ENCODE results near the gene VAPB.
"Not testable (repeated sequence)": the region's sequence is repeated elsewhere in the genome, so short reads cannot be mapped to it uniquely, and the experiment has no call there.

Gene VAPB

DNA sequence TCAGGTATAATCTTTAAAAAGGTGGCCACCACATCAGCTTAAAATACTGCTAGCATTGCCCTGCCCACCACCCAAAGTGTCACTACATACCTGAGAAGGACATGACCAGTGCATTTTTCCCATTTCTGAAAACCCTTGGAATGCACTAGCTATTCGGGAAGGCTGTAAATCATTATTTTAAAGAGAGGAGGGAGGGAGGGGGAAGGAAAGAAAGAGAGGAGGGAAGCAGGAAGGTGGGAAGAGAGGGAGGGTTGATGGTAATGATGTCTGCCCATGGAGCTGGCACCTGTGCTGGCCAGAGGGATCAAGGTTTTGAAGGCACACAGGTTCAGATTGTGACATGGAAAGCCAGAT is 32.4 kb downstream of the VAPB start:
- ChIA-PET CTCF (no interaction called here), POLR2A (interaction anchor here (1.4 kb wide), 1 partner anchor 32 kb away, joined by 4 read pairs; the partner anchor contains the start of gene VAPB)
- H3K27ac ChIP-seq (ENCODE audit: extremely low read depth, low read depth, low read length) = no peak overlapping the region
- H3K36me3 ChIP-seq (ENCODE audit: control insufficient read depth in 2 of 2, insufficient read depth in 1 of 2, low read length in 2 of 2) = peaks cover 0 to 34% of the 10 kb centered on the region in 2 experiments; a peak in 2 of 3 replicates
- H3K4me3 ChIP-seq (ENCODE audit: low read depth, low read length) = no peak overlapping the region
- H3K4me1 ChIP-seq (ENCODE audit: control insufficient read depth, insufficient read depth, low read length) = peaks cover 24% of the 10 kb centered on the region
- no peaks in the 10 kb centered on the region for H3K9me3 ChIP-seq (ENCODE audit: control insufficient read depth, insufficient read depth, low read depth, low read length)
- no peak for TF ChIP-seq BCL11B (tag by site-specific recombination; IDR thresholded peaks at IDR 0.05; ENCODE audit: low read depth)
- TF ChIP-seq ZNF132 (tag by site-specific recombination; IDR thresholded peaks at IDR 0.05; ENCODE audit: borderline replicate concordance) = no peak
- TF ChIP-seq, protein P1, sequence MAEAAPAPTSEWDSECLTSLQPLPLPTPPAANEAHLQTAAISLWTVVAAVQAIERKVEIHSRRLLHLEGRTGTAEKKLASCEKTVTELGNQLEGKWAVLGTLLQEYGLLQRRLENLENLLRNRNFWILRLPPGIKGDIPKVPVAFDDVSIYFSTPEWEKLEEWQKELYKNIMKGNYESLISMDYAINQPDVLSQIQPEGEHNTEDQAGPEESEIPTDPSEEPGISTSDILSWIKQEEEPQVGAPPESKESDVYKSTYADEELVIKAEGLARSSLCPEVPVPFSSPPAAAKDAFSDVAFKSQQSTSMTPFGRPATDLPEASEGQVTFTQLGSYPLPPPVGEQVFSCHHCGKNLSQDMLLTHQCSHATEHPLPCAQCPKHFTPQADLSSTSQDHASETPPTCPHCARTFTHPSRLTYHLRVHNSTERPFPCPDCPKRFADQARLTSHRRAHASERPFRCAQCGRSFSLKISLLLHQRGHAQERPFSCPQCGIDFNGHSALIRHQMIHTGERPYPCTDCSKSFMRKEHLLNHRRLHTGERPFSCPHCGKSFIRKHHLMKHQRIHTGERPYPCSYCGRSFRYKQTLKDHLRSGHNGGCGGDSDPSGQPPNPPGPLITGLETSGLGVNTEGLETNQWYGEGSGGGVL (tag by site-specific recombination; IDR thresholded peaks at IDR 0.05) = peak; percentile 75

DNA sequence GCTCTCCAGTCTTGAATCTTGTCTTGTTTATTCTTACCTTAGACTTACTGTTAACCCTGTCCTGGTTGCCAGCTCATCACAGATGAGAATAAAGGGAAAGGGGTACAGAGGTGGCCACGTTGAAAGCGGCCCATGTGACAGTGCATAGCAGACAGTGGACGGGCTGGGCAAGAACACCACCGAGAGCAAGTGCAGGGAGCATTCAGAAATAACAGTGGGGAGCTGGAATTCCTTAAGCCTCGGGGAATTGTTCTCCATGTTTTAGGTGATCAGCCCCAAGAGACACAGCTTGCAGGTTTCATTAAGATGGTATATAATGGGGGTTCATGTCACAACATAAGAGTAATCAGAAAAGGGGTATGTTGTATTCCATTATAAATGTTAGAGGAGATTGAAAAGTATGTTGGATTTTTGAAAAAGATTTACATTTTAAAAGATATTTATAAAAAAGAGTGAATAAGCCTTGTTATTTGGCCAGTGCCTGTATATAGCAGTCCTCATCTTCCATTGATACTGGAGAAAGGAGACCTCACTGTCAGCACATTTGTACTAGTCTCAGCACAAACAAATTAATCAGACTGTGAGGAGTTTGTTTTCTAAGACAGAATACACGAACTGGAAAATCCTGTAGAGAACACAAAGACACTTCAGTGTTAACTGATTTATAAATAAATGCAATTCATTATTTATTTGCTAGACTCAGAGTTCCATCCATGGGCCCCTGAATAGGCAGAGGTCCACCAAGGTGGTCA is 35.4 kb downstream of the VAPB start:
- no peaks in the 10 kb centered on the region for H3K9me3 ChIP-seq (ENCODE audit: control insufficient read depth, insufficient read depth, low read depth, low read length)
- no peak overlapping the region for H3K27ac ChIP-seq (ENCODE audit: extremely low read depth, low read depth, low read length)
- H3K4me3 ChIP-seq (ENCODE audit: low read depth, low read length) = no peak overlapping the region
- H3K4me1 ChIP-seq (ENCODE audit: control insufficient read depth, insufficient read depth, low read length) = peaks cover 24% of the 10 kb centered on the region
- POLR2A ChIA-PET = no interaction called here
- TF ChIP-seq ZBTB48 (tag by site-specific recombination; IDR thresholded peaks at IDR 0.05) (no peak), ZNF138 (tag by site-specific recombination; IDR thresholded peaks at IDR 0.05; ENCODE audit: borderline replicate concordance) (no peak), ZNF311 (tag by site-specific recombination; IDR thresholded peaks at IDR 0.05; ENCODE audit: borderline replicate concordance) (no peak), ZNF658 (tag by site-specific recombination; IDR thresholded peaks at IDR 0.05) (no peak)
- H3K36me3 ChIP-seq (ENCODE audit: control insufficient read depth in 2 of 2, insufficient read depth in 1 of 2, low read length in 2 of 2) = peaks cover 0 to 39% of the 10 kb centered on the region in 2 experiments; a peak in 2 of 3 replicates
- CTCF ChIA-PET = interaction anchor here (0.6 to 0.9 kb wide), 2 partner anchors 187 to 189 kb away, joined by 3 read pairs; no protein-coding TSS in a partner anchor

DNA sequence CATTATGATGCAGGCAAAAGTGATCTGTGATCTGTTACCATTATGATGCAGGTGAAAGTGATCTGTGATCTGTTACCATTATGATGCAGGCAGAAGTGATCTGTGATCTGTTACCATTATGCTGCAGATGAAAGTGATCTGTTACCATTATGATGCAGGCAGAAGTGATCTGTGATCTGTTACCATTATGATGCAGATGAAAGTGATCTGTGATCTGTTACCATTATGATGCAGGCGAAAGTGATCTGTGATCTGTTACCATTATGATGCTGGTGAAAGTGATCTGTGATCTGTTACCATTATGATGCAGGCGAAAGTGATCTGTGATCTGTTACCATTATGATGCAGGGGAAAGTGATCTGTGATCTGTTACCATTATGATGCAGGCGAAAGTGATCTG is 38.5 kb downstream of the VAPB start:
- H3K27ac ChIP-seq (ENCODE audit: extremely low read depth, low read depth, low read length); POLR2A ChIA-PET; H3K4me3 ChIP-seq (ENCODE audit: low read depth, low read length); CTCF ChIA-PET; H3K9me3 ChIP-seq (ENCODE audit: control insufficient read depth, insufficient read depth, low read depth, low read length): not testable (repeated sequence)
- peaks cover 0 to 43% of the 10 kb centered on the region in 2 experiments; a peak in 2 of 3 replicates for H3K36me3 ChIP-seq (ENCODE audit: control insufficient read depth in 2 of 2, insufficient read depth in 1 of 2, low read length in 2 of 2)
- peaks cover 13% of the 10 kb centered on the region for H3K4me1 ChIP-seq (ENCODE audit: control insufficient read depth, insufficient read depth, low read length)
- TF ChIP-seq PRDM1 (tag by site-specific recombination; IDR thresholded peaks at IDR 0.05) = peak; percentile 74

DNA sequence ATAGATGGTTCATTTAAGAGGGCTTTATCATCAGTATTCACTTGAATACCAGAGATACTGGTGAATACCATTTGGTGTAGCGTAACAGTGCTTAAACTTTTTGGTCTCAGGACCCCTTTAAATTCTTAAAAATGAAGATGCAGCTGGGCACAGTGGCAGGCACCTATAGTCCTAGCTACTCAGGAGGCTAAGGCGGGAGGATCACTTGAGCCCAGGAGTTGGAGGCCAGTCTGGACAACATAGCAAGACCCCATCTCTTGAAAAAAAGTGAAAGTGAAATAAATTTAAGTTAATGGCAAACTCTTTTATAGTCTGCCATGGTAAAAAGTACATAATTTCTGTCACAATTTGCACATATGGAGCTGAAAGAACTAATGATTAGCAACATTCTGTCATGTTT is 39.3 kb downstream of the VAPB start:
- ChIA-PET CTCF (no interaction called here), POLR2A (no interaction called here)
- Histone ChIP-seq H3K4me3 (ENCODE audit: low read depth, low read length) (no peak overlapping the region), H3K4me1 (ENCODE audit: control insufficient read depth, insufficient read depth, low read length) (peaks cover 8% of the 10 kb centered on the region), H3K36me3 (ENCODE audit: control insufficient read depth in 2 of 2, insufficient read depth in 1 of 2, low read length in 2 of 2) (peaks cover 0 to 48% of the 10 kb centered on the region in 2 experiments; a peak in 2 of 3 replicates), H3K27ac (ENCODE audit: extremely low read depth, low read depth, low read length) (no peak overlapping the region), H3K9me3 (ENCODE audit: control insufficient read depth, insufficient read depth, low read depth, low read length) (no peaks in the 10 kb centered on the region)
- TF ChIP-seq SP7 (tag by site-specific recombination; IDR thresholded peaks at IDR 0.05) = no peak
- TF ChIP-seq, protein P2, sequence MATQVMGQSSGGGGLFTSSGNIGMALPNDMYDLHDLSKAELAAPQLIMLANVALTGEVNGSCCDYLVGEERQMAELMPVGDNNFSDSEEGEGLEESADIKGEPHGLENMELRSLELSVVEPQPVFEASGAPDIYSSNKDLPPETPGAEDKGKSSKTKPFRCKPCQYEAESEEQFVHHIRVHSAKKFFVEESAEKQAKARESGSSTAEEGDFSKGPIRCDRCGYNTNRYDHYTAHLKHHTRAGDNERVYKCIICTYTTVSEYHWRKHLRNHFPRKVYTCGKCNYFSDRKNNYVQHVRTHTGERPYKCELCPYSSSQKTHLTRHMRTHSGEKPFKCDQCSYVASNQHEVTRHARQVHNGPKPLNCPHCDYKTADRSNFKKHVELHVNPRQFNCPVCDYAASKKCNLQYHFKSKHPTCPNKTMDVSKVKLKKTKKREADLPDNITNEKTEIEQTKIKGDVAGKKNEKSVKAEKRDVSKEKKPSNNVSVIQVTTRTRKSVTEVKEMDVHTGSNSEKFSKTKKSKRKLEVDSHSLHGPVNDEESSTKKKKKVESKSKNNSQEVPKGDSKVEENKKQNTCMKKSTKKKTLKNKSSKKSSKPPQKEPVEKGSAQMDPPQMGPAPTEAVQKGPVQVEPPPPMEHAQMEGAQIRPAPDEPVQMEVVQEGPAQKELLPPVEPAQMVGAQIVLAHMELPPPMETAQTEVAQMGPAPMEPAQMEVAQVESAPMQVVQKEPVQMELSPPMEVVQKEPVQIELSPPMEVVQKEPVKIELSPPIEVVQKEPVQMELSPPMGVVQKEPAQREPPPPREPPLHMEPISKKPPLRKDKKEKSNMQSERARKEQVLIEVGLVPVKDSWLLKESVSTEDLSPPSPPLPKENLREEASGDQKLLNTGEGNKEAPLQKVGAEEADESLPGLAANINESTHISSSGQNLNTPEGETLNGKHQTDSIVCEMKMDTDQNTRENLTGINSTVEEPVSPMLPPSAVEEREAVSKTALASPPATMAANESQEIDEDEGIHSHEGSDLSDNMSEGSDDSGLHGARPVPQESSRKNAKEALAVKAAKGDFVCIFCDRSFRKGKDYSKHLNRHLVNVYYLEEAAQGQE (tag by site-specific recombination; IDR thresholded peaks at IDR 0.05) = no peak
- TF ChIP-seq, protein P3, sequence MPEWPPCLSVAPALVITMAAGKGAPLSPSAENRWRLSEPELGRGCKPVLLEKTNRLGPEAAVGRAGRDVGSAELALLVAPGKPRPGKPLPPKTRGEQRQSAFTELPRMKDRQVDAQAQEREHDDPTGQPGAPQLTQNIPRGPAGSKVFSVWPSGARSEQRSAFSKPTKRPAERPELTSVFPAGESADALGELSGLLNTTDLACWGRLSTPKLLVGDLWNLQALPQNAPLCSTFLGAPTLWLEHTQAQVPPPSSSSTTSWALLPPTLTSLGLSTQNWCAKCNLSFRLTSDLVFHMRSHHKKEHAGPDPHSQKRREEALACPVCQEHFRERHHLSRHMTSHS (tag by site-specific recombination; IDR thresholded peaks at IDR 0.05) = no peak
- no peak for TF ChIP-seq ZFP37 (tag by site-specific recombination; IDR thresholded peaks at IDR 0.05)
- TF ChIP-seq, protein P4, sequence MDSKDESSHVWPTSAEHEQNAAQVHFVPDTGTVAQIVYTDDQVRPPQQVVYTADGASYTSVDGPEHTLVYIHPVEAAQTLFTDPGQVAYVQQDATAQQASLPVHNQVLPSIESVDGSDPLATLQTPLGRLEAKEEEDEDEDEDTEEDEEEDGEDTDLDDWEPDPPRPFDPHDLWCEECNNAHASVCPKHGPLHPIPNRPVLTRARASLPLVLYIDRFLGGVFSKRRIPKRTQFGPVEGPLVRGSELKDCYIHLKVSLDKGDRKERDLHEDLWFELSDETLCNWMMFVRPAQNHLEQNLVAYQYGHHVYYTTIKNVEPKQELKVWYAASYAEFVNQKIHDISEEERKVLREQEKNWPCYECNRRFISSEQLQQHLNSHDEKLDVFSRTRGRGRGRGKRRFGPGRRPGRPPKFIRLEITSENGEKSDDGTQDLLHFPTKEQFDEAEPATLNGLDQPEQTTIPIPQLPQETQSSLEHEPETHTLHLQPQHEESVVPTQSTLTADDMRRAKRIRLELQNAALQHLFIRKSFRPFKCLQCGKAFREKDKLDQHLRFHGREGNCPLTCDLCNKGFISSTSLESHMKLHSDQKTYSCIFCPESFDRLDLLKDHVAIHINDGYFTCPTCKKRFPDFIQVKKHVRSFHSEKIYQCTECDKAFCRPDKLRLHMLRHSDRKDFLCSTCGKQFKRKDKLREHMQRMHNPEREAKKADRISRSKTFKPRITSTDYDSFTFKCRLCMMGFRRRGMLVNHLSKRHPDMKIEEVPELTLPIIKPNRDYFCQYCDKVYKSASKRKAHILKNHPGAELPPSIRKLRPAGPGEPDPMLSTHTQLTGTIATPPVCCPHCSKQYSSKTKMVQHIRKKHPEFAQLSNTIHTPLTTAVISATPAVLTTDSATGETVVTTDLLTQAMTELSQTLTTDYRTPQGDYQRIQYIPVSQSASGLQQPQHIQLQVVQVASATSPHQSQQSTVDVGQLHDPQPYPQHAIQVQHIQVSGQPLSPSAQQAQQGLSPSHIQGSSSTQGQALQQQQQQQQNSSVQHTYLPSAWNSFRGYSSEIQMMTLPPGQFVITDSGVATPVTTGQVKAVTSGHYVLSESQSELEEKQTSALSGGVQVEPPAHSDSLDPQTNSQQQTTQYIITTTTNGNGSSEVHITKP (tag by site-specific recombination; IDR thresholded peaks at IDR 0.05) = no peak
- no peak for TF ChIP-seq ZNF548 (tag by site-specific recombination; IDR thresholded peaks at IDR 0.05)
- TF ChIP-seq ZNF529 (tag by site-specific recombination; IDR thresholded peaks at IDR 0.05; ENCODE audit: insufficient replicate concordance) = no peak
- TF ChIP-seq SP3 (tag by site-specific recombination; IDR thresholded peaks at IDR 0.05) = no peak

Measured in HEK293 (cell line).